Stimulated activated CD8-positive, alpha-beta memory T cell treated with anti-CD3 and anti-CD28 coated beads, Interleukin-15, amount 100 ng/mL, for 24 hours (primary cell): ENCODE data around the gene POU2F3.

Source experiments
- DNase-seq: peaks from one replicate; pipeline ENCODE4 v3.0.0-alpha.2; 2020; ENCODE audit warnings: low read depth

The POU2F3 gene

DNA sequence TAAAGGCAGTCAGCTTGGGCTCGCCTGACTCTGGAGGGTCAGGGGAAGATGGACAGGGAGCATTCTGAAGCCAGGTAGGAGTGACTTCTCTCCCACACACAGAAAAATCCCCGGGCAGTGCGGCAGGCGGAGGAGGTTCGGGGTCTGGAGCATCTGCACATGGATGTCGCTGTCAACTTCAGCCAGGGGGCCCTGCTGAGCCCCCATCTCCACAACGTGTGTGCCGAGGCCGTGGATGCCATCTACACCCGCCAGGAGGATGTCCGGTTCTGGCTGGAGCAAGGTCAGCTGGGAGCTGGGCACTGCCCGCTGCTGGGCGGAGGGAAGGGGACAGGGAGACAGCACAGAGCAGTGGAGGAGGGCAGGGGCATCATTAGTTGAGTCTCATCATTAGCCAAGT is 13.2 kb upstream of the POU2F3 start:
- DNase-seq, result no peak

DNA sequence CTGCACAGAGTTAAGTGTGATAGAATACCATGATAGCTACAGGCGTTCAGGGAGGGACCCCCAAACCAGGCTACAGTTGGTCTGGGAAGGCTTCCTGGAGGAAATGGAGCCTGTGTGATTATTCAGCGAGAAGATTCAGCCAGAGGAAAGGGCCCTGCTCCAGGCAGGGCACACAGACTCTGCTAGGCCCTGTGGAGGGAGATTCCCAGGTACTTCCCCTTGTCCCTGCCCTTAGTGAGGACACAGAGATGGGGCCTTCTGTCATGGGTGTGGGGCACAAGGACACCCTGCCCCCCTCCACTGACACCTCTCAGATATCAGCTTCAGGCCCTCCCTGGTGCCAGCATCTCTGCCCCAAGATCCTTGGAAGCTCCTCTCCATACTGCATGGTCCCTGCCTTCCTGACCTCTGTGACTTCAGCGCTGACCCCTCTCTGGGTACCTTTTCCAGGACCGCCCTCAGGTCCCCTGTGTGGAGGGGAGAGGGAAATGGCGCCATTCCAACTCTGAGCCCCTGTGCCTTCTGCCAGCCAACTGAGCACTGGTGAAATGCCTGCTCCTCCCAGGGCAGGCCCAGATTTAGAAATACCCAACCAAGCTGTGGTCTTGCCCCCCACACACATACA is 12.6 kb upstream of the POU2F3 start:
- DNase-seq, result no peak

DNA sequence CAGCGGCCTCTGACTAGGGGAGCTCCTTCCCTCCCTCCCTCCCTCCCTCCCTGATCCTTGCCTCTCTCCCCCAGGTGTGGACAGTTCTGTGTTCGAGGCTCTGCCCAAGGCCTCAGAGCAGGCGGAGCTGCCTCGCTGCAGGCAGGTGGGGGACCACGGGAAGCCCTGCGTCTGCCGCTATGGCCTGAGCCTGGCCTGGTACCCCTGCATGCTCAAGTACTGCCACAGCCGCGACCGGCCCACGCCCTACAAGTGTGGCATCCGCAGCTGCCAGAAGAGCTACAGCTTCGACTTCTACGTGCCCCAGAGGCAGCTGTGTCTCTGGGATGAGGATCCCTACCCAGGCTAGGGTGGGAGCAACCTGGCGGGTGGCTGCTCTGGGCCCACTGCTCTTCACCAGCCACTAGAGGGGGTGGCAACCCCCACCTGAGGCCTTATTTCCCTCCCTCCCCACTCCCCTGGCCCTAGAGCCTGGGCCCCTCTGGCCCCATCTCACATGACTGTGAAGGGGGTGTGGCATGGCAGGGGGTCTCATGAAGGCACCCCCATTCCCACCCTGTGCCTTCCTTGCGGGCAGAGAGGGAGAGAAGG is 11.1 kb upstream of the POU2F3 start:
- no peak for DNase-seq

DNA sequence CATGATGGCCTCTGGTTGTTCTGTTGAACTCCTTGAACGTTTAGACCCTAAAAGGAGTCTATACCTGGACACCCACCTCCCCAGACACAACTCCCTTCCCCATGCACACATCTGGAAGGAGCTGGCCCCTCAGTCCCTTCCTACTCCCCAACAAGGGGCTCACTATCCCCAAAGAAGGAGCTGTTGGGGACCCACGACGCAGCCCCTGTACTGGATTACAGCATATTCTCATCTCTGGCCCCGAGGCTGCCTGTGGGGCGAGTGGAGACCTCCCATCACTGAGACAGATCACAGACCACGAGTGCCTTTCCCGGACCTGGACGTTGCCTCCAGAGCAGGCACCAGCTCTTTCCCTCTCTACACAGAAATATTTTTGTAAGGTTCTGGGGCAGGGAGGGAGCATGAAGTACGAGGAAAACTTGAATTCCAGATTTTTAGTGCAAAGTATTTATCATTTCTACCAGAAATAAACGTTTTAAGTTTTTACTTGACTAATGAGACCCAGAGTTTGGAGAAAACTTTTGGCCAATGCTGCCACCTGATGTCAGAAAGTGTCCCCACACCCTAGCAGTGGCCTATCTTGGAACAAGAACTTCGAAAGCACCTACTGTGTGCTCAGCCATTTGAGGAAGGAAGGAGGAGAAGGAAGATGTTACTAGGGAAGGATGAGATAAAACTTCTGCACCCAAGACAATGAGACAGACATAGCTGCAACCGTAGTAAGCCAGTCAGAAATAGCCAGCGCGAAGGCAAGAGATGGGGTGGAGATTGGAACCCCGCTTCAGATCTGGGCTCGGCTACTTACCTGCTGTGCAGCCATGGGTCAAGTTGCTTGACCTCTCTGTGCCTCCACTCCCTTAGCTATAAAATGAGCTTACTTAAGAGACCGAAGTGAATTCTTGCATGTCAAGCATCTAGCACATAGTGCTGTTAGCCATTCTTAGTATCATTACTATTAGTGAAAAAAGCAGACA is 10.2 kb upstream of the POU2F3 start:
- no peak for DNase-seq

DNA sequence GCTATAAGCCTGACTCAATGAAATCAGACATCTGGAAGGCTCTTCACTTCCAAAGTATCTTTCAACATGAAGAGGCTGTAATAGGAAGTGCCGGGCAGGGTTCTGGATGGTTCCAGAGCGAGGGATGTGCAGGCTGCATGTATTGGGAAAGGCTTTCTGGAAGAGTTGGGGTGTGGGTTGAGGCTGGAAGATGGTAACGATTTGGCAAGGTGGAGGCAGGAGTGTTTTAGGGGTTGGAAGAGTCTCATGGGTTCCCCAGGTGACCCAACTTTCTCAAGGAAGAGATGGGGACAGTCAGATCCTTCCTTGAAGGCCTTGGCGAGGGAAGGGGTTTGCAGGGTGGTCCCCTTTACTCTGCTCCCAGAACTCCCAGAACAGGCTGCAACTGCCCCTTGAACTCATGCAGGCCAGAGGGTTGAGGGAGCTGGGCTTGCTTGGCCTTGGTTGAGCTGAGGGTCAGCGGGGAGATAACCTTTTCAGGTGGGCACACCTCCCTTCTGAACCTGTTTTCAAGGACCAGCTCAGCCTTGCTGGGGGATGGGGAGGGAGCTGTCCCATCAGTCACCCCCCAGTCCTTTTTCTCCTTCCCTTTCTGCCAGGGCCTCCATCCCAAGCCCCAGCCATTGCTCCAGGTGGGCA is 9.4 kb upstream of the POU2F3 start:
- no peak for DNase-seq

DNA sequence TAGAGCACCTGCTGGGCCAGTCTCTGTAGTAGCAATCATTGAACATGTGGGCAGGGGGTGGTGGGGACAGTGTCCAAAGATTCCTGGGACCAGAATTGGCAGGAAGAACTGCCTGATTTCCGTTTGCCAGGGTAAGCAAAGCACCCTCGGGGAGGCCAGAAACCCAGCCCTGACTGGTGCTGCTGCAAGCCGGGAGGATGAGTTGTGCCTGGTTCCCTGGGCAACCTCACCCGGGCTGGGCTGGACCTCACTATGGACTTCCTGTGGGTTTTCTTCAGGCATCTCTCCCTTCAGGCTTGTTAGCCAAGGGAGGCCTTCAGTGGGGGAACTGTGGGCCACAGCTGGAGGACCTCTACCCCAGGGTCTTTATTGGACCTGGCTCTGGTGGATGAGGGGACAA is 8.0 kb upstream of the POU2F3 start:
- DNase-seq, result no peak

DNA sequence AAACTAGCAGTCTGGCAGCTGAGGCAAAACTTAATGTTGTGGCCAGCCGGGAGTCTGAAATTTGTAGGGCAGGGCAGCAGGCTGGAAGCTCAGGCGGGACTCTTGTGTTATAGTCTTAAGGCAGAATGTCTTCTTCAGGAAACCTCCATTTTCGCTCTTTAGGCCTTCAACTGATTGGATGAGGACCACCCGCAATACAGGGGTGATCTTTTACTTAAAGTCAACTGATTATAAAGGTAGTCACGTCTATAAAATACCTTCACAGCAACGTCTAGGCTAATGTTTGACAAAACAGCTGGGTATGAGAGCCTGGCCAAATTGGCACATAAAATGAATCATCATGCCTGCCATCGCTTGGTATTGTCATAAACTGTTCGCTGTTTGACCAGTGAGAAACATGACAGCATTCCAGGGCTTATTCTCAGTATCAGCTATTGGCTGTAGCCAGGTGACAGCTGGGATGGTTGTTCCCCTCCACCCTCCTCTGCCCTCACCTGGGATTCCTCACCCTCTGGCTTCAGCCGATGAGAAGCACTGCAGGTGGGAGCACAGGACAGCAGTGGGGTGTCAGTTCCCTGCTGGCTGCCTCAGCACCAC is 6.6 kb upstream of the POU2F3 start:
- DNase-seq, result no peak

DNA sequence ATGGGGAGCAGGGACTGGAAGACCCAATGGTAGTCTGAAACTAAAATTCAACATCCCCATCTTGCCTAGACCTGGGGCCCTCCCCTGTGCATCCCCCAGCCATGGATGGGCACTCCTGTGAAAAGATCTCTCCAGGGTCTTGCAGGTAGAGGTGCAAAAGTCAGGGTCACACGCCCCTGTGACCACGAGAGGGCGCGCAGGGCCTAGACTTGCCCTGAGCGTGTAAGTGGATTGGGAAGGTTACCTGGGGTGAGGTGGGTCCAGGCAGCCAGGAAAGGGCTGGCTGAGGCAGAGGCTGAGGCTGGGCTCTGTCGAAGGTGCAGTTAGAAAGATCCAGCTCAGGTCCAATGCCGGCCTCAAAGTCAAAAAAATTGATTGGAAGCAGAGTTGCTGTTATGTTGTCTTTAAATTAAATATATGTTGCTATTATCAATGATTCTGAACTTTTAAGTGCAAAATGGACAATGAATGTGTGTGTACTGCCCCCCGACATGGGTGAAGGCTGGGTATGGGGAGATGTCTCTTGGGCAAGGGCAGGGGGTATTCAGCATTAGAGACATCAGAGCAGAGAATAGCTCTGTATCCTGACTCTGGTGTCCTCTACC is 4.8 kb upstream of the POU2F3 start:
- DNase-seq, result peak; percentile 42

DNA sequence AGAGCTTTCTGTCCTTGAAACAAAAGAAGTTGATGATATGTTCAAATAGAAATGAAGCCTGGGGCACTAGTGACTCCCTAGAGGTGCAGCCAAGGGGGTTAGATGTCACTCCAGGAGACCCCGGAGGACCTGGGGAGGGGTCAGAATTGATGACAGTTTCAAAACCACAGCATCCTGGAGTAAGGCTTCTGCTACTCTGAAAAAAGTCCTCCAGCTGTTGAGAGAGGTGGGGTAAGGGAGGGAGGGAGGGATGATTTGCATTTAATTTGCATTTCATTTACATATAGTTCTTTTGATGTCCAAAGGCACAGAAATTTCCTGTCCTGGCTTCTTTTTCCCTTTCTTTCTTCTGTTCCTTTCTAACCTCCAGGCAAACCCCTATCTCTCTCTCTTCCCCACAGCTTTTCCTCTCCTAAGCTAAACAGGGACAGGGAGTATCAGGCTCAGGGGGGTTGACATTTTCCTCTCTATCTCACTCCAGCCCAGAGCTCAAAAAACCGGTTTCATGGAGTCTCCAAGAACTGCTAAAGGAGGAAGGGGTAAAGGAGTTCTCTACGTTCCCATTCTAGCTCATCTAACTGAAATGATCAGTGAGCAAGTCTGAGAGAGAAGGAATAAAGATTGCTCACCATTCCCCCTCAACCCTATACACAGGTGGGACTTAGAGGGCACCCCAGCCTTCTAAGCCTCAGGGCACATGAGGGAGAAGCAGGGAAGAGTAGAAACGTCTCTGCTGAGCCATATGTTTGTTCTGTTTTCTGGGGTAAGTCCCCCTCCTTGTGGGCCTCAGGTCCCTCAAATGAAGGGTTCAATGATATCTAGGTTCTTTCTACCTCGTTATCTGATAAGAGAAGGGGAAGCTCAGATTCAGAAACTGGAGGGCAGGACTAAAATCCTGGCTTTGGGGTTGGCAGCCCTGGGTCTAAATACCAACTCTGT is 3.5 kb upstream of the POU2F3 start:
- no peak for DNase-seq

DNA sequence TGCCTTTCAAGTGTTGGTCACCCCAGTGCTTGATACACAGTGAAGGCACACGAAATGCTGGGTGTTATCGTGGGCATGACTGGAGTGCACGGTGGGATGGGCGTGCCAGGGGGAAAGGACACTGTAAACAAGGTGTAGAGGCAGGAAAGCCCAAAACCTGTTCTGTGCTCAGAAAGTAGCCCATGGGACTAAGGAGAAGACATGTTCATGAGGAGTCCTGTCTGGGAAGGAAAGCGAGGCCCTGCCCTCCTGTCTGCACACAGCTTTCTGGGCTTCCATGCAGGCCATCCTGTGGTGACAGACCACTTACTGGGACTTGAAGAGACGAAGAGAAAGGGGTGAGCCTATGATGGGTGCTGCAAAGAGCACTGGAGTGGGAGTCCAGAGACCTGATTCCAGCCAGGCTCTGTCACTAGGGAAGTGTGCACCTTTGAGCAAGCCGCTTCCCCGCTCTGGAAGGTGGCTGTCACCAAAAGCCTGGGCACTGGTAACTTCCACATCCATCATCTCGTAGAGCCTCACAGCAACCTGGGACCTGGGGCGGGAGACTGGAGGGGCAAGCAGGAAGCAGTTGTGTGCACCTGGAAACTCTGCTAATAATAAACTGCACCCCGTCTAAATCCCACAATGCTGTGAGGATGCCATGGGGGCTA is 846 bp upstream of the POU2F3 start:
- DNase-seq, result no peak

DNA sequence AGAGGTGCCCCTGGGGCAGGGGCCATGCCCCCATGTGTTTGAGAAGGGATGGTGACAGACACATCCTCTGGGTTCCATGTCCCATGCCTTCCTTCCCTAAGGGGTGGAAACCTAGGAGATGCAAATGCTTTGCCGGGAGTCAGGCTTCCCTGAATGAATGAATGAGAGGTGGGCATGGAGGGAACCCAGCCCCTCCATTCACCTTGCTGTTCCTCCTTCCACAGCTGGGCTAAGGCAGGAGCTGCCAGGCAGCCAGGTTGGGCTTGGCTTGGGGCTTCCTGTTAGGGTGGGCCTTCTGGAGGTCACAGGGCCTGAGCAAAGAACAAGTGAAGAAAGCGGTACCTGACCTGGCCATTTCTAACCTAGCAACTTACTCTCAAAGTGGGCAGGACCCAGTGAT is 926 bp downstream of the POU2F3 start:
- no peak for DNase-seq

DNA sequence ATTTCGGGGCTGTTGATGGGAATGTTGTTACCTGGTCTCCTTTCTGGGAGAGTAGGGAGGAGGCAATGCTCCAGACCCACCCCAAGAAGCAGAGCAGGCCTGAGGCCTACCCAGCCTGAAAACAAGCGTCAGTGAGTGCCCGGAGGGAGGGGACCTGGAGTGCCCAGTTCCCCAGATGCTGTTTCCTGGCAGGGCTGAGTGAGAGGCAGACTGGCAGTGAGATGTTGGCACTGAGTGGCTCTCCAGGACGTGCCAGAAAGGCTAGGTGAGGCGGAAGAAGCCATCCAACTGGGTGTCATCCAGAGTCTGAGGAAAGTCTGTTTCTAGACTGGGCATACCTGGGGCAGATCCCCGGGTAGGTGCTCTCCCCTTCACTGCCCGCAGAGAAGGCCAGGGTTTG is 1.3 kb downstream of the POU2F3 start:
- no peak for DNase-seq

DNA sequence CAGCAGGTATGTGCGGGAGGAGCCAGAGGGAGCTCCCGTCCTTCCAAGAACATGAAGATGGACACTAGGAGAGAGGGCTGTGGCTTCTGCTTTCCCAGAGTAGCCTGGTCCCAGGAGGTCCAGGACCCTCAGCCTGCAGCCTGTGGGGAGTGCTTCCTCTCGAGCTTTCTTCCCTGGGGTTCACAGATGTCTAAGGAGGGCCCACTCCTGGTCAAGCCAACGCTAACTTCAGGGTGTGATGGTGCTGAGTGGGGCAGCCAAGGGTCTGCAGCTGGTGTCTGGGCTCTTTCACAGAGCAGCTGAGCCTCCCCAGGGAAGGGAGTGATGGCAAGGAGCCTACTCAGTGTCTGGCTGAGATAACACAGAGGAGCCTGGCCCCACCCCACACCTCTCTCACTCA is 3.3 kb downstream of the POU2F3 start:
- no peak for DNase-seq

DNA sequence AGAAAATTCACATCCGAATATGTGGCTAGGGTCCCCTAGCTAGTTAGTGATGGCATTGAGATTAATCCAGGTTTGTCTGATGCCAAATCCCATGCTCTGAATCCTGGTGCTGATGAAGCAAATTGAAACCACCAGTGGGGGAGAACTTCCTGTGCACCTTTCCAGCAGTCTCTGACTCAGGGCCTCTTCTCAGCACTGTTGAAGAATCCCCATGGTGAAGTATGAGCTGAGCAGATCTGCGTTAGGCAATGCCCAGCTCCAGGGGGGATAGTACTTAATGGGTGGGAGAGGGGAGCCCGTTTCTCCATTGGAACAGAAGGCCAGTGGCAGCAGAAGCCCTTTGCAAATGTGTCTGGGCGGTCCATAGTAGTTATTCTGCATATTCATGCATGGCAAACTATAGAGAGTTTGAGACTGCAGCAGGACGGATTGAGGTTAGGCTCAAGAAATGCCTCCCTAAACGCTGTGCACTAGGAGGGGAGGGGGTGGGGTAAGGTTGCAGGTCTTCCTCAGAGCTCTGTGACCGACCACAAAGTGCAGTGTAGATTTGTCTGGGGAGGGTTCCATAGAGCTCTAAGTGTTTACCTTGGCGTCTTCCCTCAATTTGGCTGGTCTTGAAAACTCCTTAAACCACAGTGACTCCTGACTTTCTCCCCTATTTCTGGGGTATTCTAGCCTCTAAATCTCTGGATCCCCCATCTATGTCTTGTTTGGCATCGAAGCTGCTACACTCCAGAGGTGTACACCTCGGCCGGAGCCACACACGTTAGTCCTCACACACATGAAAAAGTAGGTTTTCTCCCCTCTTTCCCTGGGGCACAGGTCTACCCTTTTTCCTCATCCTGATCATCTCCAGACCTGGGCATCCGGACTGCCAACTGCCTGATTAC is 4.8 kb downstream of the POU2F3 start:
- DNase-seq, result no peak

DNA sequence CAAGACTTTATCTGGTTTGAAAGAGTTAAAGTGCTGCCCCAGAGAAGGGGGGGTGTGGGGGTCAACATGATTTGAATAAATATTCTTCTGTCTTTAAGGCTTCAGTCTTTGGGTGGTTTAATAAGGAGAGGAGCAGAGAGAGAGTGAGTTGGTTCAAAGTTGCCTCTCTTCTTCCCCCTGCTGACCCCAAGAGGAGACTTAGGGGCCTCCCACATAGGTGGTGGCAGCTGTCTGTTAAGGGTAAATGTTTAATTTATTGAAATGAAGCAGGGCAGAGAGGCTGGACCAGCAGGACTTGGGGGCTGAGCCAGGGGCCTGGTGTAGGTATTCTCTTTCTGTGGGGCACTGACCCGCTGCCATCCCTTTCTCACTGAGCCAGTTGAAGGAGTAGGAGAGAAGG is 5.5 kb downstream of the POU2F3 start:
- no peak for DNase-seq

DNA sequence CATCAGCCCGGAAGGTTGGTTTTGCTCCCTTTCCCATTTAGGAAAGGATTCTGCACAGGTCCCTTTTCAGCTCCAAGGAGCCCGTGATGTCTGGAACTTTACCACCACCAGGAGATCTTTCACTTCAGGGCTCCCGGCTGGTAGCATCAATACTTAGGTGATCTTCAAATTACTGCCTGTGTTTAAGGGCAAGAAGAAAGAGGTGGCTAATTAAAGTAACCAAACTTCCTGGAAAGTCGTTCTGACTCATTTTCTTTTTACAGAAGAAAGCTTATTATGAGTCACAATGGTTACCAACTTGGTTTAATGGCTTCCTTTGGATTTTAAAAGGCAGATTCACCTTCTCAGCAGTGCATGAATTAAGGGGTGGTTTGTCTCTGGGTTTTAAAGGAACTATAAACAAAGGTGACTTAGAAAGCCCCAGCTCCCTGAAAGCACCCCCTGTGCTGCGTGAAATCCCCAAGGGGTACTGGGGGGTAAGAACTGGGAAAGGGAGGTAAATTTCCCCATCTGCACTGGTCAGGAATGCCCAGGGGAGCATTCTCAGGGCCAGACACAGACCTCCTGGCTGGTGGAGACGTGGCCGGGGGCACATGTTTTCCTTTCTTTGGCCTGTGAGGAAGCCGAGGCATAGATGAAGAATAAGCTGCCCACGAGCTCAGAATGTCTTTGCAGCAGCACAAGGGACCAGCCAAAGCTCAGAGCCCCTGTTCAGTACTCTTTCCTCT is 8.8 kb downstream of the POU2F3 start:
- DNase-seq, result no peak

DNA sequence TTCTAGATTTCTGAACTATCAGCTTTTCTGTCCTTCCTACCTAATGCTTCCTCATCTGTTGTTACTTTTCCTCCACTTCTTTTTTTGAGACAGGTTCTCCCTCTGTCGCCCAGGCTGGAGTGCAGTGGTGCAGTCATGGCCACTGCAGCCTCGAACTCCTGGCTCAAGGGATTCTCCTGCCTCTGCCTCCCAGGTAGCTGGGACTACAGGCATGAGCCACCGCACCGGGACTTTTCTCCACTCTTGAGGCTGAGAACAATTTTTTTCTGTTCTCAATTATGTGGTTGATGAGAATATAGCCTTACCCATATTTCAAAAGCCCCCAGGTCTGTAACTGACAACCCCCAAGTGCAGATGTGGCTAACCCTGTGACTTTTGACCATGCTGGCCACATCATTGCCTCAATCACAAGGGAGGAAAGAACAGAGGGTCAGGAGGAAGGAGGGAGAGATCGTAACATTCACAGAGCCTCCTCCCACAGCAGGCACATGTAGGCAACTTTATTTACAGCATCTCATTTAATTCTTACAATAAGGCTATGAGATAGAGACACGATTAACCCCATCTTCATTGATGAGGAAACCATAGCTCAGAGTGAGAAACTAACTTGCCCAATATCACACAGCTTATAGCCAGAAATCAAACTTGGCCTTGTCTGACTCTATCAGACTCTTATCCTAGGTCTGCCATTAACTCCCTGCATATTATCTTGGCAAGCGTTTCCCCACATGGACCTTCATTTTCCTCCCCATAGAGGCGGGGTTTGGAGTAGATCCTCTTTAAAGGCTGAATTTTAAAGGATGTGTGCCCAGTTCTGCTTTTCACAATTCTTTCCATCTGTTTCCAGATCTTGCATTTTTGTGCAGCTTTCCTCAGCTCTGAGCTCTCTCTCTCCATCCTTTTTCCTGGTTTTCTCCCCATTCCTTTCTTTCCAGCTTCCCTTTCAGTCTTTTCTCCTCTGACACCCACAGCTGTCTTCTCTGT is 9.6 kb downstream of the POU2F3 start:
- DNase-seq, result no peak
